ENCODE data around the gene LIX1L. TPM values are rescaled to one million over a fixed set of nuclear protein-coding genes. Genes with fewer than 3 reads are reported as not detected.
A peak's percentile ranks its signal among the peaks of the same experiment; 100 is the strongest.

Gene LIX1L
- polyA plus RNA-seq, 3 donors = 21.3 to 30.1 (median 27.0) TPM

- no peak for DNase-seq (ENCODE audit: extremely low read depth in 1 of 11, low read depth in 9 of 11, low spot score in 4 of 11)
Observed at GRCh38 chr1:145886390-145886789, 71.4 kb downstream of the LIX1L start.

GRCh38 chr1:145885738-145886287 lies 72.0 kb downstream of the LIX1L start, which contains the start of gene ANKRD35:
Gene ANKRD35 (minus strand): TSS chr1:145885866. CDS start chr1:145885758, 108 bp downstream.
- peak in 7 of 11 donors; percentile 49 to 63 (median 57) for DNase-seq (ENCODE audit: extremely low read depth in 1 of 11, low read depth in 9 of 11, low spot score in 4 of 11)

- no peak for DNase-seq (ENCODE audit: extremely low read depth in 1 of 11, low read depth in 9 of 11, low spot score in 4 of 11)
Observed at GRCh38 chr1:145884675-145885074, 73.1 kb downstream of the LIX1L start.

Other genes starting within 250 kb of the LIX1L start
- 1 to 10 TPM in 2 of 3 donors, under 1 TPM in 1; 0.95 to 2.6 (median 1.2) TPM for gene CD160, start 238.5 kb downstream of the LIX1L start, polyA plus RNA-seq (ENCODE audit: insufficient read length in 3 of 3)
- gene RNF115, start 133.9 kb downstream of the LIX1L start, polyA plus RNA-seq (ENCODE audit: insufficient read length in 3 of 3) = 10 to 100 TPM; 13.2 to 22.0 (median 16.7) TPM
- gene POLR3C, start 133.8 kb downstream of the LIX1L start, polyA plus RNA-seq (ENCODE audit: insufficient read length in 3 of 3) = 10 to 100 TPM; 37.1 to 39.3 (median 37.4) TPM
- 1 to 10 TPM; 6.1 to 7.4 (median 6.8) TPM for gene NUDT17, start 112.4 kb downstream of the LIX1L start, polyA plus RNA-seq (ENCODE audit: insufficient read length in 3 of 3)
- gene PIAS3, start 98.9 kb downstream of the LIX1L start, polyA plus RNA-seq (ENCODE audit: insufficient read length in 3 of 3) = 10 to 100 TPM; 45.7 to 56.0 (median 54.4) TPM
- gene ANKRD35, start 72.2 kb downstream of the LIX1L start, polyA plus RNA-seq (ENCODE audit: insufficient read length in 3 of 3) = 1 to 10 TPM; 2.1 to 2.7 (median 2.4) TPM
- gene ITGA10, start 48.0 kb downstream of the LIX1L start, polyA plus RNA-seq (ENCODE audit: insufficient read length in 3 of 3) = 1 to 10 TPM in 1 of 3 donors, under 1 TPM in 2; 0.82 to 1.3 (median 0.95) TPM
- 10 to 100 TPM; 51.9 to 60.9 (median 56.4) TPM for gene PEX11B, start 39.3 kb downstream of the LIX1L start, polyA plus RNA-seq (ENCODE audit: insufficient read length in 3 of 3)
- gene RBM8A, start 30.5 kb downstream of the LIX1L start, polyA plus RNA-seq (ENCODE audit: insufficient read length in 3 of 3) = 100 to 1,000 TPM; 168 to 219 (median 214) TPM
- gene ANKRD34A, start 6.6 kb upstream of the LIX1L start, polyA plus RNA-seq (ENCODE audit: insufficient read length in 3 of 3) = 1 to 10 TPM in 1 of 3 donors, under 1 TPM in 2; 0.37 to 1.1 (median 0.42) TPM
- 10 to 100 TPM; 31.9 to 35.4 (median 34.6) TPM for gene POLR3GL, start 6.7 kb upstream of the LIX1L start, polyA plus RNA-seq (ENCODE audit: insufficient read length in 3 of 3)
- gene TXNIP, start 38.6 kb upstream of the LIX1L start, polyA plus RNA-seq (ENCODE audit: insufficient read length in 3 of 3) = 100 to 1,000 TPM; 453 to 546 (median 468) TPM
- gene HJV, start 63.7 kb upstream of the LIX1L start, polyA plus RNA-seq (ENCODE audit: insufficient read length in 3 of 3) = under 1 TPM in 2 of 3 donors, not detected in 1; 0.15 to 0.20 TPM
- gene NBPF10, start 186.8 kb upstream of the LIX1L start, polyA plus RNA-seq (ENCODE audit: insufficient read length in 3 of 3) = 1 to 10 TPM; 2.9 to 4.5 (median 4.0) TPM

All from renal cortex interstitium (tissue), 11 donors.